DND-41 (cell line): Measurements from ENCODE around the gene GSE1.

ENCODE experiments used
- EZH2 ChIP-seq: IDR thresholded peaks from 3 replicates; pipeline ENCODE4 v1.6.1; 2012; ENCODE audit warnings: borderline replicate concordance, low read depth, mild to moderate bottlenecking, moderate library complexity, low read length, inconsistent platforms; ENCODE audit not compliant: severe bottlenecking
- TF ChIP-seq, protein P1 (sequence below): IDR thresholded peaks from 2 replicates; pipeline ENCODE4 v1.5.1; 2012; ENCODE audit warnings: borderline replicate concordance, low read length, moderate library complexity, mild to moderate bottlenecking; ENCODE audit not compliant: poor library complexity, severe bottlenecking; ENCODE audit errors: extremely low read depth

GRCh38 chr16:85707528-85708095, 94.5 kb downstream of the GSE1 start:
- TF ChIP-seq, protein P1, sequence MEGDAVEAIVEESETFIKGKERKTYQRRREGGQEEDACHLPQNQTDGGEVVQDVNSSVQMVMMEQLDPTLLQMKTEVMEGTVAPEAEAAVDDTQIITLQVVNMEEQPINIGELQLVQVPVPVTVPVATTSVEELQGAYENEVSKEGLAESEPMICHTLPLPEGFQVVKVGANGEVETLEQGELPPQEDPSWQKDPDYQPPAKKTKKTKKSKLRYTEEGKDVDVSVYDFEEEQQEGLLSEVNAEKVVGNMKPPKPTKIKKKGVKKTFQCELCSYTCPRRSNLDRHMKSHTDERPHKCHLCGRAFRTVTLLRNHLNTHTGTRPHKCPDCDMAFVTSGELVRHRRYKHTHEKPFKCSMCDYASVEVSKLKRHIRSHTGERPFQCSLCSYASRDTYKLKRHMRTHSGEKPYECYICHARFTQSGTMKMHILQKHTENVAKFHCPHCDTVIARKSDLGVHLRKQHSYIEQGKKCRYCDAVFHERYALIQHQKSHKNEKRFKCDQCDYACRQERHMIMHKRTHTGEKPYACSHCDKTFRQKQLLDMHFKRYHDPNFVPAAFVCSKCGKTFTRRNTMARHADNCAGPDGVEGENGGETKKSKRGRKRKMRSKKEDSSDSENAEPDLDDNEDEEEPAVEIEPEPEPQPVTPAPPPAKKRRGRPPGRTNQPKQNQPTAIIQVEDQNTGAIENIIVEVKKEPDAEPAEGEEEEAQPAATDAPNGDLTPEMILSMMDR, result no peak
- TF ChIP-seq EZH2, result no peak
